NK-92 (cell line): ENCODE measurements around the gene KSR1.

ENCODE experiments used
- DNase-seq: peaks from one replicate; lab custom pipeline; 2025; ENCODE audit not compliant: unreplicated experiment; lab: John Stamatoyannopoulos, UW

KSR1 gene

DNA sequence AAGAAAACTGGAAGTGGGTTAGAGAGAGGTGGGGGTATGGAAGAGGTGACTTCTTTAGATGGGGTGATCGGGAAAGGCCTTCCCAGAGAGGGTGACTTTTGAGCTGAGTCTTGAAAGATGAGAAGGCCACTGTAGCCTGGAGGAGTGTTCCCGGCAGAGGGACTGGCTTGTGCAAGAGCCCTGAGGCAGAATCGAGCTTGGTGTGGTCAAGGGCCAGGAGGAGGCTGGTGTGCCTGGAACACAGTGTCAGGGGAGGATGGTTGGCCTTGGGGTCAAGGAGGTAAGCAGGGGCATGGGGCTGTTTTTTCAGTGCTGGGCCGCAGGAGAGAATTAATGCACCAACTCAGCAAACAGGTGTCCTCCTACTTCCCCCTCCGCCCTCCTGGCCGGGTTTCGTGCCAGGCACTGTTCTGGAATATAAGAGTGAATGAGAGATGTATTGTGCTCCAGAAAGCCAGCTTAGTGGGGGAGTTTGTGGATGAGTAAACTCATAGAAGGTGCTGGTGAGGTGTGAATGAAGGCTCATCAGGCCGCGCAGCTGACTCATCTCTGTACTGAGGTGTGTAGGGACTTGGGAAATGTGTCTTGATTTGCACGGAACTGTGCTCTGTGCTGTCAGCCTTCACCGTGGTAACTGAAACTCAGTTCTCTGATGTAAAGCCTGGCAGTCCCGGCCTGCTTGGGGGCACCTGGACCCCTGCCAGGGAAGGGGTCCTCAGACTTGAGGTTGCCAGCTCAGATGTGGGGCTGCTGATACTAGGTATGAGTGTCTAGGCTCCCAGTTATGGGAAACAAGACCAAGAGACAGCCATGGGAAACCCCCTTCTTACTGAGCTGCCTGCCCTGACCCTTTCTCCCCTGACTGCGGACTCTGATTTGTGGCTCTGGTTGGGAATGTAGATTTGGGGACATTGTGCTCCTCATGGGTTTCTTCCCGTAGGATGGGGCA, 15.3 kb downstream of the KSR1 start:
- DNase-seq = no peak

GRCh38 chr17:27473190-27473747, 17.0 kb downstream of the KSR1 start:
- DNase-seq = no peak

- DNase-seq = no peak
Observed at GRCh38 chr17:27473748-27474609, 17.7 kb downstream of the KSR1 start.

DNA sequence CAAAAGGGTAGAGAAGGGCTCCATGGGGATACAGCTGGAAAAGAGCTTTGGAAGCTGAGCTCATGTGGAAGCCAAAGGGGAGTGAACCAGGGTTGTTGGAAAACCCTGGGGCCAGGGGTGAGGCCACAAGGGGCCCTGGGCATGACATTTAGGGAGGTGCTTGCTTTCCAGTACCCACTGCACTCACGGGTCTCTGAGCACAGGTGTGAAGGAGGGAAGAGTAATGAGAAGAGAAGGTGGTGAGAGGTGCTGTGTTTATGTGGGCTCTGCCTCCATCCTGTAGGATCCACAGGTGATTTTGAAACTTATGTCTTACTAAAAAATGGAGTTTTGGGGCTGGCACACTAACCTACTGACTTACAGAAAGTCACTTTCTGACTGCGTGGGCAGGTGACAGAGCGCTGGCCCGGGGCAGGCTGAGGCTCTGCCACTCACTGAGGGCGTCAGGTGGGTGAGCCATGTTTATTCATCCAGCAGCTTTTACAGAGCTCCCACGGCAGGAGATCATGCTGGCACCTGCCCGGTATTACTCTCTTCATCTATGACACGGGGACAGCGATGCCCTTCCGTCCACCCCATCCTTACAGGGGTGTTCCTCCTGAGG, 18.9 kb downstream of the KSR1 start:
- DNase-seq = no peak

GRCh38 chr17:27475981-27476895, 20.0 kb downstream of the KSR1 start:
- no peak for DNase-seq

- no peak for DNase-seq
Observed at GRCh38 chr17:27477050-27477888, 21.0 kb downstream of the KSR1 start.

- no peak for DNase-seq
Observed at GRCh38 chr17:27477971-27478684, 21.9 kb downstream of the KSR1 start.

- DNase-seq = no peak
Observed at GRCh38 chr17:27478901-27479538, 22.8 kb downstream of the KSR1 start.

DNA sequence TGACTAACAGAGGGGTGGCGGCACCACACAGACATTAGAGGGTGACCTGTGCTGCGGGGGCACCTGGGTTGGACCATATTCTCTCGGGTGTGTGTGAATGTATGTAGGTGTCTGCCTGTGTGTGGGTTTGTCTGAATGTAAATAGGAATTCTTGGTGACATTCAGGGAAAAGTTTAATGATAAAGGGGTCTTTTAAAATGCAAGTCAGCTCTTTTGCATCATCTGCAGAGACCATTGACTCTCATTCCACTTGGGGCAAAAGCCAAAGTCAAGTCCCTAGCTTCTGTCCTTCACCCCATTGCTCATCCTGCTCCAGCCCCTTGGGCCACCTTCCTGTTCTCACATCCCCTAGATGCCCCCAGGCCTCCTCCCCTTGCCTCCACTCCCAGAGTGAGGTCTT, 23.6 kb downstream of the KSR1 start:
- no peak for DNase-seq

GRCh38 chr17:27480699-27481098, 24.5 kb downstream of the KSR1 start:
- no peak for DNase-seq

- no peak for DNase-seq
Observed at GRCh38 chr17:27481327-27481726, 25.1 kb downstream of the KSR1 start.

DNA sequence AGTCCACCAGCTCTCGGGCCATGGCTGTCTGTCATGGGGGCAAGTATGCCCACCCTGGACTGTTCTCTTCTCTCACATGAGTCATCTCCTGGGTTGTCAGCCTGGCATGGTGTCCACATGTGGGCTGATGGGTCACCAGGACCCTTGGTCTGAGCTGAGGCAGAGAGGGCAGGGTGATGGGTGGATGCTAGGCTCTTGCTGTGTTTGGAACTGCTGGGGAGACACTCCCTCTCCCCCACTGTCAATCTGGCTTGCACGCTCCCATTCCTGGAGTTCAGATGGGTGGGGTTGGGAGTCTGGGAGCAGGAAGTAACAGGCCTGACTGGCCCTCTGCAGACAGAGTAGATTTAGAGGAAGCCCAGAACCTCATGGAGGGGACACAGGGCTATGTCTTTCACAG, 28.9 kb downstream of the KSR1 start:
- DNase-seq = no peak

GRCh38 chr17:27485716-27486495, 29.7 kb downstream of the KSR1 start:
- DNase-seq = no peak

- DNase-seq = no peak
Observed at GRCh38 chr17:27486741-27487140, 30.5 kb downstream of the KSR1 start.

- no peak for DNase-seq
Observed at GRCh38 chr17:27488231-27488630, 32.0 kb downstream of the KSR1 start.

DNA sequence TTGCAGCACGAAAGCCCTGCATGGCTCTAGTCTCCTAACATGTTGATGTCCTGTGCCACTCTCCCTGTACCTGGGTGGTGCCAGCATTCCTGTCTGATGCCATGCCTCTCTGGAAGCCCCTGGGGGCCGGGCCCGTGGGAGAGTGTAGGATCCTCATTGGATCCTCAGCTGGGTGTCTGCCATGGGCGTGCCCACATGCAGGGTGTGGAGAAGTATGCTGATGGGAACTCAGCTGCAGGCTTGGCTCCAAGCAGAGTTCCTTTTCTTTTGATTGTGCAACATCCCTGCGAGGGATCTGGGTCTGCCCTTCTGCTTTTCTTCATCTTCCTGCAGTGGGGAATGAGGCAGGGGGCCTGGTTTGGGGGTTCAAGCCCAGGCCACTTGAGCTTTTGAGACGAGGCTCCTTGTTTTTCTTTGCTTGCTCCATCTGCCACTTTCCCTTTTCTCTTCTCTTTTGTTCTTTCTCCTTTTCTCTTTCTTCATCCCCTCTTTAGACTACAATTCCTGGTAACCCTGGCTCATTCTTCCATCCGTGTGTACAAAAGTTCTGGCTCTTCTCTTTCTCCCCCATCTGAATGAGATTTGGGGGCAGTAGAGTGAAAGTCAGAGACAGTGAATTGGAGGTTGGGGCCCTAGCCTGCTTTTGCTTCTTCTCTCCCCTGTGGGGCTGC, 32.9 kb downstream of the KSR1 start:
- DNase-seq = no peak

DNA sequence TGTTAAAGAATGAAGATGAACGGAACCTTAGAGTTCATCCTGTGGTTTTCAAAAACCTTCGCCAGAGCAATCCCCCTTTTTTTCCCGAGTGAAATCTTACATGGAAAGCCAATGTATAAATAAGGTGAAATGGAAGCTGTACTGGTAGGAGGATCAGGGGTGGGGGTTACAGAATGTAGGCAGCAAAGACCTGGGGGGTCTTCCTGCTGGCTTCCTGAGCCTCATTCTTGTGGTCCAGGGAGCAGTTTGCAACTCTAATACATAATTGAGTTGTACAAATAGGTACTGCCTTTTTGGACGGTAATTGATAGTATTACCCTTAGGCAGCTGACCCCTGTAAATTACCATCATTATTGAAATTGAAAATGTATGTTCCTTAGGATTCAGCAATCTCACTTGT, 34.1 kb downstream of the KSR1 start:
- DNase-seq = no peak
